Stimulated activated CD4-positive, alpha-beta T cell treated with anti-CD3 and anti-CD28 coated beads, Interleukin-12 subunit alpha, Interleukin-12 subunit beta, amount 100 ng/mL, for 48 hours (primary cell): ENCODE data around the gene TLR8.
"Not testable (repeated sequence)": the region's sequence is repeated elsewhere in the genome, so short reads cannot be mapped to it uniquely, and the experiment has no call there.

Source experiments
- DNase-seq, 3 donors: peaks; one replicate each; pipeline ENCODE4 v3.0.0-alpha.2; 2020; ENCODE audit warnings: low read depth in 2 of 3, low spot score in 1 of 3

TLR8 gene

DNA sequence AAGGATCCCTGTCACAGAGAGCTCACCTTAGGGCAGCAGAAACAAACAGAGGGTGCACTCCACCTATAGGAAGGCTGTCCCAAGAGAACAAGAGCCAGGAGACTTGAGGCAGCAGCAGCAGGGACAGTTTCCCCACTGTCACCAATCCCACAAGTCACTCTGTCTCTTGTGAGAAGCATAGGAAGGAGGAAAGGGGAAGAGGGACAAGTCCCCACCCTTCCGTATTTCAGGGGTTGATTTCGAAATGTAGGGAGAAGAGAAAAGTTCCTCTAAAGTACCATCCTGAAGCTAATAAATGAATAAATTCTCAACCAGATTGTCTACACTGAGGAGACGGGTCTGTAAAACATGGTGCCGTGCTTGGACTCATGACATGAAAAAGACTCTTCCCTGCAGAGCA lies 9.5 kb upstream of the TLR8 start:
- DNase-seq, result no peak

GRCh38 chrX:12898073-12898472 lies 8.3 kb upstream of the TLR8 start:
- no peak for DNase-seq

DNA sequence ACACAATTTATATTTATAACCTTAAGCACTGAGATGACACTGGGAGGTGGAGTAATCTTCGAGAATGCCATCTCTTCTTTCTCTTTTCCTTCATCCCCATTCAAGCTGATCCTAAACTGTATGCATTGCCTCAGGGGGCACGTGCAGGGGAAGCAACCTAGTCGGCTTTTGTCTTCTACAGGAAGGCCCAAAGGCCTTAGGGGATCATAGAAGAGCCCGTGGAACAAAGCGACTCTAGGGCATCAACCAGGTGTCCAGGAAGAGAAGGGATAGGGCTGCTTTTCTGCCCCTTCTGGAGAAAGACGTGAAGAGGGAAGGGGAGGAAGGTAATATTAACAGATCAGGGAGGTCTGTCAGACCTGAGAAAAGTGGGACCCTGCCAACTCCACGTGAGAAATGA lies 6.9 kb upstream of the TLR8 start:
- DNase-seq, result no peak

DNA sequence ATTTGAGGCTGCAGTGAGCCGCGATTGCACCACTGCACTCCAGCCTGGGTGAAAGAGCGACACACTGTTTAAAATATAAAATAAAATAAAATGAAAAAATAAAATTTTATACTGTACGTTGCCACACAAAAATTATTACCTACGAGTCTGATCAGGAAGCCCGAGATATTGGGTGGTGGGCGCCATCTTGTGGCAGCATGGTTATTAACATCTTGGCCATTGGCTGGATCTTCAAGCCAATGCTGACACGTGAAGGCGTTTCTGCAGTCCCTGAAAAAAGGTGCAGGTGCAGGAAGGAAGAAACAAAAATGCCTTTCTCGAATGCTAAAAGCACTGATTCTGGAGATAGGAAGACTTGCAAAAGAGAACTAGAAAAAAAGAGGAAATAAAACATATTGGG lies 4.9 kb upstream of the TLR8 start:
- peak; percentile 34 to 76 (median 50) for DNase-seq

DNA sequence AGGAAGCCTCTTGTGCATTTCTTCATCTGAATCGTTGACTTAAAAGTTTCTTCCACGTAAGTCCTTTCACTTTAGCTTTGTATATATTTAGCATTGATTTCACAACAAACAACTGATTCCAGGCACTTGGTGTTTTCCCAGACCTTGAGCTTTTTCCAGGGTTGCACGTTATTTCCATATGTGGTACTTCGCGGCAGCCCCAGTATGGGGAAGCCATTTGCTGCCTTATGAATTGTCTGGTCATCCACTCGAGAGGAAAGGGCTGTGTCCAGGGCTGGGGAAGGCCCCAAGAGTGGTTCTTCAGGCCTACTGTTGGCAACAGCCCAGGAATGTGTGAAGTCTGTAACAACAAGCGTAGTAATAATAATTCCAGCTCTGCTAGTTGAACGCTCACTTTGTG lies 2.8 kb upstream of the TLR8 start:
- DNase-seq, result no peak

GRCh38 chrX:12910423-12911121 lies 4.2 kb downstream of the TLR8 start:
- no peak for DNase-seq

DNA sequence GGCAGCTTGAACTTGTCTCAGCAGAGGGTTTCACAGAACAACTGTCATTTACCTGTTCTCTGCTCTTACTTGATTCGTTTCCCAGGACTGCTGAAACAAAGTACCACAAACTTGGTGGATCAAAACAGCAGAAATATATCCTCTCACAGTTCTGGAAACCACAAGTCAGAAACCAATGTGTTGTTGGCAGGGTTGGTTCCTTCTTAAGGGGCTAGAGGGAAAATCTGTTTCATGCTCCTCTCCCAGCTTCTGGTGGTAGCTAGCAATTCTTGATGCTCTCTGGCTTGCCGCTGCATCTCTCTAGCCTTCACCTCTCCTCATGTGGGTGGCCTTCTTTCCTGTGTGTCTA lies 4.7 kb downstream of the TLR8 start:
- no peak for DNase-seq

DNA sequence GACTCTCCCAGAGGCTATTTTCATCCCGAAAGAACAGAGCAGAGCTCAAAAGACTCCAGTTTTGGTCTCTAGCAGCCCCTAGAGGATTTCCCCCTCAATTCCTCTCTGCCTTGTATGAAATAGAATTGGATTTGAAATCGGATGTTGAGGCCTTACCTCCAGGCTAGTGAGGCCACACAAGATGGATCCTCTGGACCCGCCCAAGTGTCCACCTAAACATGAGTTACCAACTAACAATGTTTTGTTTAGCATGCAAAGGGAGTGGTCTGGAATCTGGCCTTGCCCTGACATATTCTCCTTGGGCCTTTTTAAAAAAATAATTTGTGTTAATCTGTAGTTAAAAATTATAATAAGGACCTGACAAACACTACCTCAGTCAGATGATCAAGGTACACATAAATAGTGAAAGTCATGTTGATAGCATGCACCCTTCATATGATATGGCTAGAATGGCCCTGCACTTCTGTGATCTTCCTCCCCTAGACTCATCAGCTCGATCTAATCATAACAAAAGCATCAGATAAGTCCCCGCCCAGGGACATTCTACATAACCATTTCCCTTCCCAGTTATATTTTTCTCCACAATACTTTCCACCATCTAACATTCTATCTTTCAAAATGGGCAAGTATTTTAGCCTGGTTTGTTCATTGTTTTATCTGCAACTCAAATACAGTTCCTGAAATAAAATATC lies 6.5 kb downstream of the TLR8 start:
- DNase-seq, result no peak

GRCh38 chrX:12917753-12918152 lies 11.3 kb downstream of the TLR8 start:
- no peak for DNase-seq

DNA sequence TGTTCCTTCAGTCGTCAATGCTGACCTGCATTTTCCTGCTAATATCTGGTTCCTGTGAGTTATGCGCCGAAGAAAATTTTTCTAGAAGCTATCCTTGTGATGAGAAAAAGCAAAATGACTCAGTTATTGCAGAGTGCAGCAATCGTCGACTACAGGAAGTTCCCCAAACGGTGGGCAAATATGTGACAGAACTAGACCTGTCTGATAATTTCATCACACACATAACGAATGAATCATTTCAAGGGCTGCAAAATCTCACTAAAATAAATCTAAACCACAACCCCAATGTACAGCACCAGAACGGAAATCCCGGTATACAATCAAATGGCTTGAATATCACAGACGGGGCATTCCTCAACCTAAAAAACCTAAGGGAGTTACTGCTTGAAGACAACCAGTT lies 12.6 kb downstream of the TLR8 start:
- DNase-seq, result no peak

DNA sequence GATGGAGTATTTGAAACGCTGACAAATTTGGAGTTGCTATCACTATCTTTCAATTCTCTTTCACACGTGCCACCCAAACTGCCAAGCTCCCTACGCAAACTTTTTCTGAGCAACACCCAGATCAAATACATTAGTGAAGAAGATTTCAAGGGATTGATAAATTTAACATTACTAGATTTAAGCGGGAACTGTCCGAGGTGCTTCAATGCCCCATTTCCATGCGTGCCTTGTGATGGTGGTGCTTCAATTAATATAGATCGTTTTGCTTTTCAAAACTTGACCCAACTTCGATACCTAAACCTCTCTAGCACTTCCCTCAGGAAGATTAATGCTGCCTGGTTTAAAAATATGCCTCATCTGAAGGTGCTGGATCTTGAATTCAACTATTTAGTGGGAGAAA lies 13.2 kb downstream of the TLR8 start:
- DNase-seq, result no peak

DNA sequence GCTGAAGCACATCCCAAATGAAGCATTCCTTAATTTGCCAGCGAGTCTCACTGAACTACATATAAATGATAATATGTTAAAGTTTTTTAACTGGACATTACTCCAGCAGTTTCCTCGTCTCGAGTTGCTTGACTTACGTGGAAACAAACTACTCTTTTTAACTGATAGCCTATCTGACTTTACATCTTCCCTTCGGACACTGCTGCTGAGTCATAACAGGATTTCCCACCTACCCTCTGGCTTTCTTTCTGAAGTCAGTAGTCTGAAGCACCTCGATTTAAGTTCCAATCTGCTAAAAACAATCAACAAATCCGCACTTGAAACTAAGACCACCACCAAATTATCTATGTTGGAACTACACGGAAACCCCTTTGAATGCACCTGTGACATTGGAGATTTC lies 14.6 kb downstream of the TLR8 start:
- no peak for DNase-seq

DNA sequence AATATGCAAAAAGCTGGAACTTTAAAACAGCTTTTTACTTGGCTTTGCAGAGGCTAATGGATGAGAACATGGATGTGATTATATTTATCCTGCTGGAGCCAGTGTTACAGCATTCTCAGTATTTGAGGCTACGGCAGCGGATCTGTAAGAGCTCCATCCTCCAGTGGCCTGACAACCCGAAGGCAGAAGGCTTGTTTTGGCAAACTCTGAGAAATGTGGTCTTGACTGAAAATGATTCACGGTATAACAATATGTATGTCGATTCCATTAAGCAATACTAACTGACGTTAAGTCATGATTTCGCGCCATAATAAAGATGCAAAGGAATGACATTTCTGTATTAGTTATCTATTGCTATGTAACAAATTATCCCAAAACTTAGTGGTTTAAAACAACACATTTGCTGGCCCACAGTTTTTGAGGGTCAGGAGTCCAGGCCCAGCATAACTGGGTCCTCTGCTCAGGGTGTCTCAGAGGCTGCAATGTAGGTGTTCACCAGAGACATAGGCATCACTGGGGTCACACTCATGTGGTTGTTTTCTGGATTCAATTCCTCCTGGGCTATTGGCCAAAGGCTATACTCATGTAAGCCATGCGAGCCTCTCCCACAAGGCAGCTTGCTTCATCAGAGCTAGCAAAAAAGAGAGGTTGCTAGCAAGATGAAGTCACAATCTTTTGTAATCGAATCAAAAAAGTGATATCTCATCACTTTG lies 15.6 kb downstream of the TLR8 start:
- no peak for DNase-seq

DNA sequence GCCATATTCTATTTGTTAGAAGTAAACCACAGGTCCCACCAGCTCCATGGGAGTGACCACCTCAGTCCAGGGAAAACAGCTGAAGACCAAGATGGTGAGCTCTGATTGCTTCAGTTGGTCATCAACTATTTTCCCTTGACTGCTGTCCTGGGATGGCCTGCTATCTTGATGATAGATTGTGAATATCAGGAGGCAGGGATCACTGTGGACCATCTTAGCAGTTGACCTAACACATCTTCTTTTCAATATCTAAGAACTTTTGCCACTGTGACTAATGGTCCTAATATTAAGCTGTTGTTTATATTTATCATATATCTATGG lies 16.1 kb downstream of the TLR8 start:
- no peak for DNase-seq

DNA sequence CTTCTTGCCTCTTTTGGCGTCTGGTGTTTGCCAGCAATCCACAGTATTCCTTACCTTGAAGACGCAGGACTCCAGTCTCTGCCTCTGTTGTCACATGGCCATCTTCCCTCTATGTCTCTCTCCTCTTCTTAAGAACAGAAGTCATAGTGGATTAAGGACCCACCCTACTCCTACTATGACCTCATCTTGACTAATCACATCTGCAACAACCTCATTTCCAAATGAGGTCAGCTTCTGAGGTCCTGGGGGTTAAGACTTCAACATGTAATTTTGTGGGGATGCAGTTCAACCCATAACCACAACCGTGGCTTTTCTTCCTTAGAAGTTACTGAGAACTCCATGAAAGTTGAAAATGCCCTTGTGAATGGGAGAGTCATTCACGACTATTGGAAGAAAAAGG lies 23.3 kb downstream of the TLR8 start:
- DNase-seq, result no peak

GRCh38 chrX:12930150-12930549 lies 23.7 kb downstream of the TLR8 start:
- no peak for DNase-seq

GRCh38 chrX:12932244-12932643 lies 25.8 kb downstream of the TLR8 start:
- no peak for DNase-seq

GRCh38 chrX:12934850-12935249 lies 28.4 kb downstream of the TLR8 start:
- DNase-seq, result no peak

DNA sequence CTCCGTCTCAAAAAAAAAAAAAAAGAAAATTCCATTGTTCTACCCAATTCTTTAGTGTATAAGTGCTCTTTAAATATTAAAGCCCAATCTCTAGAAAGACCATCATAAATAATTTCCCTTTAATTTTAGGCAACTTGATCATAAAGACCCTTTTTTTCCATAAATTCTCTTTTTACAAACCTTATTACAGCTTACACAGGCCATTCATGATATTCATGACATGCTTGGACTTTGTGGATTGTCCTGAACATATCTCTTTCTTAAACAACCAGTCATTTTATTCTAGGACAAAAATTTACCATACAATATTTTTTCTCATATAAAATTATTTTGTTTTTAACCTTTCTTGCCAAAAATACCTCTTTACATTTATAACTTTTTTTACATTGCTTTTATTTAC lies 30.5 kb downstream of the TLR8 start:
- no peak for DNase-seq

DNA sequence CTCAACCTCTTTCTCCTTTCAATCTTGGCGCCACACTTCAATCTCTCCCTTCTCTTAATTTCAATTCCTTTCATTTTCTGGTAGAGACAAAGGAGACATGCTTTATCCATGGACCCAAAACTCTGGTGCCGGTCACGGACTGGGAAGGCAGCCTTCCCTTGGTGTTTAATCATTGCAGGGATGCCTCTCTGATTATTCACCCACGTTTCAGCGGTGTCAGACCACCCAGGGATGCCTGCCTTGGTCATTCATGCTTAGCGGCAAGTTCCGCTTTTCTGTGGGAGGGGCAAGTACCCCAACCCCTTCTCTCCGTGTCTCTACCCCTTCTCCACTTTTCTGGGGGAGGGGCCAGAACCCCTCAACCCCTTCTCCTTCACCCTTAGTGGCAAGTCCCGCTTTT lies 34.1 kb downstream of the TLR8 start:
- DNase-seq, result not testable (repeated sequence)

DNA sequence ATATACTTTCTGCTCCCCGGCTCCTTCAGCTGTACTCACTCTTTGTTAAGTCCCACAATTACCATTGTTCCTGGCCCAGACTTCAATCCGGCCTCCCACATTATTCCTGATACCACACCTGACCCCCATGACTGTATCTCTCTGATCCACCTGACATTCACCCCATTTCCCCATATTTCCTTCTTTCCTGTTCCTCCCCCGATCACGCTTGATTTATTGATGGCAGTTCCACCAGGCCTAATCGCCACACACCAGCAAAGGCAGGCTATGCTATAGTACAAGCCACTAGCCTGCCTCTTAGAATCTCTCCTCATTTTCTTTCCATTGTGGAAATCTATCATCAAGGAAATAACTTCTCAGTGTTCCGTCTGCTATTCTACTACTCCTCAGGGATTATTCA lies 37.2 kb downstream of the TLR8 start:
- DNase-seq, result not testable (repeated sequence)

GRCh38 chrX:12944452-12944851 lies 38.0 kb downstream of the TLR8 start:
- DNase-seq, result not testable (repeated sequence)

DNA sequence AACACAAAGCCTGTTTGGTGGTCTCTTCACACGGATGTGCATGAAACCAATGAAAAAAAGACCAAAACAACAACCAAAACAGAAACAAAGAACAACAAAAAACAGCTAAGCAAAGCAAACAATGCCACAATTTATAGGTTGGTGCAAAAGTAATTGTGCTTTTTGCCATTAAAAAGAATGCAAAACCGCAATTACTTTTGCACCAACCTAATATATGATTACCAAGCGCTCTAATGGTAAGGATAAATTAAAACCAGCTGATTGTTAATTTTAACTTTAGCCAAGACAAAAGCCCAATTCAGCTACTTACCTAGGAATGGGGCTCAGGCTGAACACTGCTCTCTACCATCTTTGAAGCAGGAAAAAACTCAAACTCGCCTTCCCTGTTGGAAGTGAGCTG lies 39.1 kb downstream of the TLR8 start:
- DNase-seq, result no peak
